ENCODE results near the gene TMEM186. TPM values are rescaled to one million over a fixed set of nuclear protein-coding genes. Genes with fewer than 3 reads are reported as not detected.
"Not testable (repeated sequence)": the region's sequence is repeated elsewhere in the genome, so short reads cannot be mapped to it uniquely, and the experiment has no call there.

Gene TMEM186
- total and polyA plus RNA-seq, 2 donors (not counting 1 experiment from before 2014, with no cell fraction given) = 6.8 to 8.6 TPM

DNA sequence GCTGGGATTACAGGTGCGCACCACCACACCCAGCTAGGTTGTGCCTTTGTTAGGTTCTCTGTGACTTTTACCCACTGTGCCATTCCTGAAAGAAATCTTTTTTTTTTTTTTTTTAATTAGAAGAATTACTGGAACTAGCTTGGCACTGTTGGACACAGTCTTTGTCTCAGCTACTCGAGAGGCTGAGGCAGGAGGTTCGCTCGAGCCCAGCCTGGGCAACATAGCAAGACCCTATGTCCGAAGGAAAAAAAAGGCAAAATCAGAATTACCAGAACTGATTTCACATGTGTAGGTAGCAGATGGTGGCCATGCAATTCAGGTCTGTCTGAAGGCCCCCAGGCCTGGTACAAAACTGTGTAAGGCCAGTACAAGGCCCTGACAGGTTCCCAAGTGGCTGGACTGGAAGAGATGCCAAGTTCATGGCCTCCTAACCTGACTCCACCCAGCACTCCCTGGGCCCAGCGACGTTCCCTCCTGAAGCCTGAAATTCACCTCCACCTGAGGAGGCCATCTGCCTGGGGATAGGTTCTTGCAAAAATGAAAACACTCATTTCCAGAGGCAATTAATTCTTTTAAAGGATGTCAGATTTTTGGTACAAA, 48.4 kb upstream of the TMEM186 start:
- DNase-seq (ENCODE audit: low read depth in 2 of 2) = no peak
- Histone ChIP-seq H3K4me3 (replicated peaks in 1 of 4; ENCODE audit: control extremely low read depth in 1 of 4, insufficient read depth in 1 of 4, low read depth in 3 of 4, low read length in 4 of 4) (no peak overlapping the region), H3K27ac (ENCODE audit: insufficient read depth, low read length) (no peak overlapping the region), H3K9ac (ENCODE audit: insufficient read depth, low read length) (no peak overlapping the region), H3K4me2 (ENCODE audit: extremely low read depth, insufficient read depth, low read length) (no peak overlapping the region), H2AFZ (ENCODE audit: low read length) (no peak overlapping the region), H4K20me1 (ENCODE audit: control insufficient read depth, extremely low read depth, insufficient read depth, low read length) (no peaks in the 10 kb centered on the region), H3K4me1 (ENCODE audit: control insufficient read depth, extremely low read depth, insufficient read depth, low read length) (peaks cover 21% of the 10 kb centered on the region), H3K27me3 (ENCODE audit: control insufficient read depth, insufficient read depth, low read length) (no peaks in the 10 kb centered on the region), H3K9me3 (ENCODE audit: control insufficient read depth, insufficient read depth, low read depth, low read length) (no peaks in the 10 kb centered on the region), H3K36me3 (ENCODE audit: control insufficient read depth, insufficient read depth, low read length) (peaks cover 12% of the 10 kb centered on the region), H3K79me2 (ENCODE audit: control insufficient read depth, insufficient read depth, low read length) (peaks cover 15% of the 10 kb centered on the region)
- no peak for TF ChIP-seq EZH2 (IDR thresholded peaks at IDR 0.05; ENCODE audit: low read length, missing control alignments)
- TF ChIP-seq, protein P1, sequence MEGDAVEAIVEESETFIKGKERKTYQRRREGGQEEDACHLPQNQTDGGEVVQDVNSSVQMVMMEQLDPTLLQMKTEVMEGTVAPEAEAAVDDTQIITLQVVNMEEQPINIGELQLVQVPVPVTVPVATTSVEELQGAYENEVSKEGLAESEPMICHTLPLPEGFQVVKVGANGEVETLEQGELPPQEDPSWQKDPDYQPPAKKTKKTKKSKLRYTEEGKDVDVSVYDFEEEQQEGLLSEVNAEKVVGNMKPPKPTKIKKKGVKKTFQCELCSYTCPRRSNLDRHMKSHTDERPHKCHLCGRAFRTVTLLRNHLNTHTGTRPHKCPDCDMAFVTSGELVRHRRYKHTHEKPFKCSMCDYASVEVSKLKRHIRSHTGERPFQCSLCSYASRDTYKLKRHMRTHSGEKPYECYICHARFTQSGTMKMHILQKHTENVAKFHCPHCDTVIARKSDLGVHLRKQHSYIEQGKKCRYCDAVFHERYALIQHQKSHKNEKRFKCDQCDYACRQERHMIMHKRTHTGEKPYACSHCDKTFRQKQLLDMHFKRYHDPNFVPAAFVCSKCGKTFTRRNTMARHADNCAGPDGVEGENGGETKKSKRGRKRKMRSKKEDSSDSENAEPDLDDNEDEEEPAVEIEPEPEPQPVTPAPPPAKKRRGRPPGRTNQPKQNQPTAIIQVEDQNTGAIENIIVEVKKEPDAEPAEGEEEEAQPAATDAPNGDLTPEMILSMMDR (conservative IDR thresholded peaks at IDR 0.05 in 1 of 2, IDR thresholded peaks at IDR 0.05 in 1 of 2; ENCODE audit: low read depth in 1 of 2, low read length in 2 of 2) = no peak

DNA sequence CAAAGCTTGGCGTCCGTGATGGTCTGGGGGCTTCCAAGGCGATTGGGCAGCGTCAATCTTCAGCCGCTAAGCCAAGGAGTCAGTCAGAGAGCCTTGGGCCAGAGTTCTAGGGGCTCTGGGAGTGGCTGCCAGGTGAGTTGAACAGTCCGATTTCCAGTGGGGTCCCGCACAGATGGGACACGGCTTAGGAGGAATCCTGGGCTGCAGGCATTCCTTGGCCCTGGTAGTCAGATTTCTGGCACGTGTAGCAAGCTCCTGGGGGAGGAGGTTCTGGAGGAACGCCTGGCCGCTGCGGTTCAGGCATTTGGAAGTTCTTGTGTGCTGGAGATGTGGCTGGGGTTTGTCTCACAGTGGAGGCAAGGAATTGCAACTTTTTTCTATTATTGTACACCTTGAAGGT, 45.9 kb upstream of the TMEM186 start:
- peaks cover 16% of the 10 kb centered on the region for H3K79me2 ChIP-seq (ENCODE audit: control insufficient read depth, insufficient read depth, low read length)
- not testable (repeated sequence) for H3K36me3 ChIP-seq (ENCODE audit: control insufficient read depth, insufficient read depth, low read length); H3K4me2 ChIP-seq (ENCODE audit: extremely low read depth, insufficient read depth, low read length); H3K9me3 ChIP-seq (ENCODE audit: control insufficient read depth, insufficient read depth, low read depth, low read length); H4K20me1 ChIP-seq (ENCODE audit: control insufficient read depth, extremely low read depth, insufficient read depth, low read length); DNase-seq (ENCODE audit: low read depth in 2 of 2); H3K9ac ChIP-seq (ENCODE audit: insufficient read depth, low read length); H2AFZ ChIP-seq (ENCODE audit: low read length); H3K4me3 ChIP-seq (replicated peaks in 1 of 4; ENCODE audit: control extremely low read depth in 1 of 4, insufficient read depth in 1 of 4, low read depth in 3 of 4, low read length in 4 of 4); H3K4me1 ChIP-seq (ENCODE audit: control insufficient read depth, extremely low read depth, insufficient read depth, low read length); H3K27ac ChIP-seq (ENCODE audit: insufficient read depth, low read length); H3K27me3 ChIP-seq (ENCODE audit: control insufficient read depth, insufficient read depth, low read length)

DNA sequence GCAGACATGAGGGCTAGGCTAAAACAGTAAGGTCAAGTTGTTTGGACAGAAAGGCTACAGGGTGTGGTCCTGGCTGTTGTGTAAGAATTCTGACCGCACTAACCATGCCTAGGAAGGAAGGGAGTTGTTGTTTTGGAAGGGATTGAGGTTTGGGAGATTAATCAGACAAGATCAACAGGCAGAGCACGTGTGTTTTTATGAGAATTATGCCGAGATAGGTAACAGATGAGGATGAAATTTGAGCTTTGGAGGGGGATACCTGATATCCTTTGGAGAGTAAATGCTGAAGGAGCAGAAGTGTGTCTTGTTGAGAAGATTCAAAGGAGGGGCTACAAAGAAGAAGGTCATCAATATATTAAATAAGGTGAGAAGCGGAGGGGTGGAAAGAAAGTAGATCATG, 44.6 kb upstream of the TMEM186 start:
- H4K20me1 ChIP-seq (ENCODE audit: control insufficient read depth, extremely low read depth, insufficient read depth, low read length); H3K9me3 ChIP-seq (ENCODE audit: control insufficient read depth, insufficient read depth, low read depth, low read length); H2AFZ ChIP-seq (ENCODE audit: low read length); H3K9ac ChIP-seq (ENCODE audit: insufficient read depth, low read length); H3K4me3 ChIP-seq (replicated peaks in 1 of 4; ENCODE audit: control extremely low read depth in 1 of 4, insufficient read depth in 1 of 4, low read depth in 3 of 4, low read length in 4 of 4); DNase-seq (ENCODE audit: low read depth in 2 of 2); H3K4me1 ChIP-seq (ENCODE audit: control insufficient read depth, extremely low read depth, insufficient read depth, low read length); H3K27me3 ChIP-seq (ENCODE audit: control insufficient read depth, insufficient read depth, low read length); H3K4me2 ChIP-seq (ENCODE audit: extremely low read depth, insufficient read depth, low read length); H3K36me3 ChIP-seq (ENCODE audit: control insufficient read depth, insufficient read depth, low read length); H3K27ac ChIP-seq (ENCODE audit: insufficient read depth, low read length): not testable (repeated sequence)
- peaks cover 12% of the 10 kb centered on the region for H3K79me2 ChIP-seq (ENCODE audit: control insufficient read depth, insufficient read depth, low read length)

DNA sequence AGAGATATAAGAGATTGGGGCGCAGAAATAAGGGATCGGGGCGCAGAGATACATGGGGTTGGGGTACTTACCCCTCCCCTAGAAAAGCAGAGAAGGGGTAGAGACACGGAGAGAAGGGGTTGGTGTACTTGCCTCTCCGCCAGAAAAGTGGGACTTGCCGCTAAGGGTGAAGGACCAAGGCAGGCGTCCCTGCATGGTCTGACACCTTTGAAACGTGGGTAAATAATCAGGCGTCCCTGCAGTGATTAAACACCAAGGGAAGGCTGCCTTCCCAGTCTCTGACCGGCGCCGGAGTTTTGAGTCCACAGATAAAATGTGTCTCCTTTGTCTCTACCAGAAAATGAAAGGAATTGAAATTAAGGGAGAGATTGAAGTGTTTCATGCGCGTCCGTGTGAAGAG, 40.2 kb upstream of the TMEM186 start:
- H2AFZ ChIP-seq (ENCODE audit: low read length); H3K79me2 ChIP-seq (ENCODE audit: control insufficient read depth, insufficient read depth, low read length); H3K27ac ChIP-seq (ENCODE audit: insufficient read depth, low read length); H3K4me1 ChIP-seq (ENCODE audit: control insufficient read depth, extremely low read depth, insufficient read depth, low read length); H3K36me3 ChIP-seq (ENCODE audit: control insufficient read depth, insufficient read depth, low read length); DNase-seq (ENCODE audit: low read depth in 2 of 2); H3K4me3 ChIP-seq (replicated peaks in 1 of 4; ENCODE audit: control extremely low read depth in 1 of 4, insufficient read depth in 1 of 4, low read depth in 3 of 4, low read length in 4 of 4); H3K9ac ChIP-seq (ENCODE audit: insufficient read depth, low read length); H3K4me2 ChIP-seq (ENCODE audit: extremely low read depth, insufficient read depth, low read length); H3K27me3 ChIP-seq (ENCODE audit: control insufficient read depth, insufficient read depth, low read length); H4K20me1 ChIP-seq (ENCODE audit: control insufficient read depth, extremely low read depth, insufficient read depth, low read length); H3K9me3 ChIP-seq (ENCODE audit: control insufficient read depth, insufficient read depth, low read depth, low read length): not testable (repeated sequence)

DNA sequence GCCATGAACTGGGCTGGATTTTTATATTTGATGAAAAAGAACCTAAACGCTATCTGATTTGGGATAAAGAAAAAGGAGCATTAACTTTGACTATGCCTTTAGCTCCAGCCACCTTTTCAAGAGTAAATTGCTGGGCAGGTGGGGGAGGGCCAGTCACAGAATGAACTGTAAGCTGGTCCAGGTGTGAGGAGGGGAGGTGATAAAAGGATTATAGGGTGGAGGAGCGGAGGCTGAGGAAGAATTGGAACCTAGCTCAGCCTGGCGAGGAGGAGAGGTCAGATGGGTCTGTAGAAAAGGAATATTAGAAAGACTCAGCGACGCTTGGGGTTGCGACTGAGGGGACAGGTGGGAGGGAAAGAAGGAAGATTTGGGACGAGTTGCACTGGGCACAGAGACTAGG, 39.4 kb upstream of the TMEM186 start:
- H3K36me3 ChIP-seq (ENCODE audit: control insufficient read depth, insufficient read depth, low read length); DNase-seq (ENCODE audit: low read depth in 2 of 2); H3K79me2 ChIP-seq (ENCODE audit: control insufficient read depth, insufficient read depth, low read length); H3K9me3 ChIP-seq (ENCODE audit: control insufficient read depth, insufficient read depth, low read depth, low read length); H3K27ac ChIP-seq (ENCODE audit: insufficient read depth, low read length); H3K27me3 ChIP-seq (ENCODE audit: control insufficient read depth, insufficient read depth, low read length); H3K4me1 ChIP-seq (ENCODE audit: control insufficient read depth, extremely low read depth, insufficient read depth, low read length); H2AFZ ChIP-seq (ENCODE audit: low read length); H4K20me1 ChIP-seq (ENCODE audit: control insufficient read depth, extremely low read depth, insufficient read depth, low read length); H3K4me3 ChIP-seq (replicated peaks in 1 of 4; ENCODE audit: control extremely low read depth in 1 of 4, insufficient read depth in 1 of 4, low read depth in 3 of 4, low read length in 4 of 4); H3K4me2 ChIP-seq (ENCODE audit: extremely low read depth, insufficient read depth, low read length); H3K9ac ChIP-seq (ENCODE audit: insufficient read depth, low read length): not testable (repeated sequence)
